Astrocyte (in vitro differentiated cells and primary cell): Measurements from ENCODE around the gene RIPOR3. TPM values are rescaled to one million over a fixed set of nuclear protein-coding genes. Genes with fewer than 3 reads are reported as not detected.

Experiments used
- DNase-seq: peaks from one replicate; pipeline ENCODE4 v3.0.0-alpha.2; 2010; ENCODE audit warnings: low read depth
- FAIRE-seq: peaks from 2 replicates; lab custom pipeline; 2011; peaks lifted over from hg19 to GRCh38; lab: Jason Lieb, UNC
- H2AFZ ChIP-seq: 2 replicates; pipeline ENCODE4 v1.6.0; 2012; ENCODE audit warnings: low read depth, low read length, inconsistent platforms
- H3K27ac ChIP-seq: 2 replicates; pipeline ENCODE4 v1.5.1; 2011; ENCODE audit warnings: low read depth, low read length, inconsistent platforms
- H3K27me3 ChIP-seq: 2 replicates; pipeline ENCODE4 v1.6.0; 2011; ENCODE audit warnings: low read length, inconsistent platforms; ENCODE audit not compliant: insufficient read depth
- H3K36me3 ChIP-seq: 2 replicates; pipeline ENCODE4 v1.5.1; 2011; ENCODE audit warnings: low read length, inconsistent platforms; ENCODE audit not compliant: insufficient read depth
- H3K4me1 ChIP-seq: 2 replicates; pipeline ENCODE4 v1.5.1; 2011; ENCODE audit warnings: low read length, inconsistent platforms; ENCODE audit not compliant: insufficient read depth
- H3K4me2 ChIP-seq: 2 replicates; pipeline ENCODE4 v1.6.0; 2012; ENCODE audit warnings: low read length, inconsistent platforms
- H3K4me3 ChIP-seq: 2 replicates; pipeline ENCODE4 v1.5.1; 2011; ENCODE audit warnings: low read depth, mild to moderate bottlenecking, low read length, inconsistent platforms; ENCODE audit not compliant: insufficient read depth
- H3K79me2 ChIP-seq: 2 replicates; pipeline ENCODE4 v1.6.0; 2012; ENCODE audit warnings: mild to moderate bottlenecking, low read length, inconsistent platforms; ENCODE audit not compliant: insufficient read depth
- H3K9ac ChIP-seq: 2 replicates; pipeline ENCODE4 v1.6.0; 2012; ENCODE audit warnings: mild to moderate bottlenecking, low read length, inconsistent platforms
- H3K9me3 ChIP-seq: 2 replicates; pipeline ENCODE4 v1.5.1; 2012; ENCODE audit warnings: low read depth, mild to moderate bottlenecking, low read length, inconsistent platforms; ENCODE audit not compliant: insufficient read depth
- H4K20me1 ChIP-seq: 2 replicates; pipeline ENCODE4 v1.6.0; 2012; ENCODE audit warnings: low read length, inconsistent platforms; ENCODE audit not compliant: insufficient read depth
- H3K27ac Mint-ChIP-seq: one replicate; pipeline ENCODE4 v1.8.0; 2021; ENCODE audit warnings: mild to moderate bottlenecking, mixed read lengths; ENCODE audit not compliant: unreplicated experiment
- H3K27me3 Mint-ChIP-seq: one replicate; pipeline ENCODE4 v1.8.0; 2021; ENCODE audit warnings: low read depth, mixed read lengths; ENCODE audit not compliant: unreplicated experiment
- H3K36me3 Mint-ChIP-seq: one replicate; pipeline ENCODE4 v1.8.0; 2021; ENCODE audit warnings: low read depth, mixed read lengths; ENCODE audit not compliant: unreplicated experiment
- H3K4me1 Mint-ChIP-seq: one replicate; pipeline ENCODE4 v1.8.0; 2021; ENCODE audit warnings: low read depth, mixed read lengths; ENCODE audit not compliant: unreplicated experiment
- H3K4me3 Mint-ChIP-seq: one replicate; pipeline ENCODE4 v1.8.0; 2021; ENCODE audit warnings: mild to moderate bottlenecking, moderate library complexity, mixed read lengths; ENCODE audit not compliant: unreplicated experiment
- H3K9me3 Mint-ChIP-seq: one replicate; pipeline ENCODE4 v1.8.0; 2021; ENCODE audit warnings: mild to moderate bottlenecking, mixed read lengths; ENCODE audit not compliant: unreplicated experiment
- EZH2 ChIP-seq: IDR thresholded peaks from 2 replicates; pipeline ENCODE4 v1.6.1; 2012; ENCODE audit warnings: mild to moderate bottlenecking, low read length, inconsistent platforms; ENCODE audit not compliant: insufficient read depth
- total RNA-seq: library from RNA; stranded (reverse); gene quantifications from 2 replicates; pipeline ENCODE4 v1.2.1, GENCODE V29; 2021
- TF ChIP-seq, protein P1 (sequence below): IDR thresholded peaks from 2 replicates; pipeline ENCODE4 v1.5.1; 2011; ENCODE audit warnings: low read depth, mild to moderate bottlenecking, inconsistent platforms, low read length, moderate library complexity; ENCODE audit not compliant: insufficient read depth

The RIPOR3 gene
- total RNA-seq, 1 donor from 2014 or later: 0.39 TPM

DNA sequence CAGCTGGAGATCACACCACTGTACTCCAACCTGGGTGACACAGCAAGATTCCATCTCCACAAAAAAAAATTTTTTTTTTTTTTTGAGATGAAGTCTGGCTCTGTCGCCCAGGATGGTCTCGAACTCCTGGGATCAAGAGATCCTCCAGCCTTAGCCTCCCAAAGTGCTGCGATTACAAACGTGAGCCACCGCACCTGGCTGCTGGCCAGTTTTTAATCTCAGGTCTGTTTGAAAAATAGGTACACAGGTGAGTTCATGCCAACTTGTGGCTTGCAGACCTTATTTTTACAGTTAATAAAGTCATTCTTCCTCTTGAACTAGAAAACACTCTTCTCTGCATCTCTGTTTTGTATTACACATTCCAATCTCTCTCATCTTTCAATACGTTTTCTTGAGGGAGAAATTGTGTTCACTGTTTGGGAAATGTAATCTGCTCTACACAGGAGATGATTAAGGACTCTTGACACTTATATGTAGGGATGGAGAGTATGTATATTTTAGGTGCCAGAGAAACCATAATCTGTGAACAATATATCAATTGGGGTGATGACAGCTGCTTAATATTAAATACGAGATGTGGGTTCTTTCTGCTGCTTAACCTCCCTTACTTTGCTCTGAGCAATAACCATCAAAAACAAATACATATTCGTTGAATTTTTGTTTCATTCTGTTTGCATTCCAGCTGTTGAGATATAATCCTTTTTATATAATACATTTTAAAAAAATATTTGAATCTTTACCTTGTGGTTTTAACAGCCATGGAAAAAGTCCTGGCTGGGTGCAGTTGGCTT, 17.7 kb upstream of the RIPOR3 start:
- Histone ChIP-seq H3K27me3 (no peaks in the 10 kb centered on the region), H3K9me3 (no peaks in the 10 kb centered on the region), H2AFZ (no peak overlapping the region), H3K79me2 (no peaks in the 10 kb centered on the region), H3K9ac (no peak overlapping the region), H3K4me1 (peaks cover 7% of the 10 kb centered on the region), H3K4me3 (no peak overlapping the region), H3K27ac (no peak overlapping the region), H3K4me2 (no peak overlapping the region), H4K20me1 (no peaks in the 10 kb centered on the region), H3K36me3 (no peaks in the 10 kb centered on the region)
- H3K4me1 Mint-ChIP-seq: peaks cover 8% of the 10 kb centered on the region
- no peak overlapping the region for H3K27ac Mint-ChIP-seq
- TF ChIP-seq EZH2: no peak
- TF ChIP-seq, protein P1, sequence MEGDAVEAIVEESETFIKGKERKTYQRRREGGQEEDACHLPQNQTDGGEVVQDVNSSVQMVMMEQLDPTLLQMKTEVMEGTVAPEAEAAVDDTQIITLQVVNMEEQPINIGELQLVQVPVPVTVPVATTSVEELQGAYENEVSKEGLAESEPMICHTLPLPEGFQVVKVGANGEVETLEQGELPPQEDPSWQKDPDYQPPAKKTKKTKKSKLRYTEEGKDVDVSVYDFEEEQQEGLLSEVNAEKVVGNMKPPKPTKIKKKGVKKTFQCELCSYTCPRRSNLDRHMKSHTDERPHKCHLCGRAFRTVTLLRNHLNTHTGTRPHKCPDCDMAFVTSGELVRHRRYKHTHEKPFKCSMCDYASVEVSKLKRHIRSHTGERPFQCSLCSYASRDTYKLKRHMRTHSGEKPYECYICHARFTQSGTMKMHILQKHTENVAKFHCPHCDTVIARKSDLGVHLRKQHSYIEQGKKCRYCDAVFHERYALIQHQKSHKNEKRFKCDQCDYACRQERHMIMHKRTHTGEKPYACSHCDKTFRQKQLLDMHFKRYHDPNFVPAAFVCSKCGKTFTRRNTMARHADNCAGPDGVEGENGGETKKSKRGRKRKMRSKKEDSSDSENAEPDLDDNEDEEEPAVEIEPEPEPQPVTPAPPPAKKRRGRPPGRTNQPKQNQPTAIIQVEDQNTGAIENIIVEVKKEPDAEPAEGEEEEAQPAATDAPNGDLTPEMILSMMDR: no peak
- FAIRE-seq (no peak), DNase-seq (no peak)
- H3K27me3 Mint-ChIP-seq: peaks cover 12% of the 10 kb centered on the region
- H3K4me3 Mint-ChIP-seq: no peak overlapping the region
- H3K36me3 Mint-ChIP-seq: no peaks in the 10 kb centered on the region
- H3K9me3 Mint-ChIP-seq: no peaks in the 10 kb centered on the region

DNA sequence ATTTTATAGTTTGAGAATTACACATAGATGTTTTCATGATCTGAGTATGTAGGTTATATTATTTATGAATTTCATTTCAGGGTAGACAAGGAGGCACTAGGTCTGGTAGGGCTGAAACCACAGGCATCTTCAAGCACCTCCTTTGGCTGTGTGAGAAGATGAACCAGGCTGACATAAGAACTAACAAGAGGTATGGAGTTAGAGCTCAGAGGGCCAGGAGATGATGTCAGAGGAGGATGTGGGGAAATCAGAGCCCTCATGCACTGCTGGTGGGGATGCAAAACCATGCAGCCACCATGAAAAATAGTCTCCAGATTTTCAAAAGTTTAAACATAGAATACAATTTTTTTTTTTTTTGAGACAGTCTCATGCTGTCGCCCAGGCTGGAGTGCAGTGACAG, 13.6 kb upstream of the RIPOR3 start:
- H3K4me1 Mint-ChIP-seq: peaks cover 6% of the 10 kb centered on the region
- peaks cover 12% of the 10 kb centered on the region for H3K27me3 Mint-ChIP-seq

More for the DNA sequence above, 13.6 kb upstream of the RIPOR3 start:
- no peak overlapping the region for H3K27ac Mint-ChIP-seq
- Histone ChIP-seq H3K9ac (no peak overlapping the region), H3K36me3 (no peaks in the 10 kb centered on the region), H2AFZ (no peak overlapping the region), H4K20me1 (no peaks in the 10 kb centered on the region), H3K27ac (no peak overlapping the region), H3K9me3 (no peaks in the 10 kb centered on the region), H3K27me3 (no peaks in the 10 kb centered on the region), H3K4me2 (no peak overlapping the region), H3K79me2 (no peaks in the 10 kb centered on the region), H3K4me3 (no peak overlapping the region), H3K4me1 (peaks cover 5% of the 10 kb centered on the region)
- DNase-seq (peak; percentile 51), FAIRE-seq (no peak)
- H3K4me3 Mint-ChIP-seq: no peak overlapping the region
- no peaks in the 10 kb centered on the region for H3K9me3 Mint-ChIP-seq
- TF ChIP-seq EZH2: no peak
- TF ChIP-seq, protein P1: no peak
- no peaks in the 10 kb centered on the region for H3K36me3 Mint-ChIP-seq
